ENCODE measurements around the gene CTNNAL1. TPM values are rescaled to one million over a fixed set of nuclear protein-coding genes. Genes with fewer than 3 reads are reported as not detected.
"Not testable (repeated sequence)": the region's sequence is repeated elsewhere in the genome, so short reads cannot be mapped to it uniquely, and the experiment has no call there.

CTNNAL1 gene
- polyA plus RNA-seq, 1 donor from 2014 or later: 24.7 TPM

- Histone ChIP-seq H4K20me1 (ENCODE audit: insufficient read depth) (no peaks in the 10 kb centered on the region), H3K4me3 (ENCODE audit: low read length) (no peak overlapping the region), H3K9me2 (ENCODE audit: insufficient read depth, low read length) (no peaks in the 10 kb centered on the region), H3K27ac (ENCODE audit: low read length) (no peak overlapping the region), H3K79me2 (replicated peaks; ENCODE audit: insufficient read depth, low read length) (no peaks in the 10 kb centered on the region), H3K9ac (ENCODE audit: low read length) (no peak overlapping the region), H3K27me3 (ENCODE audit: insufficient read depth, low read depth, low read length) (no peaks in the 10 kb centered on the region), H3F3A (ENCODE audit: insufficient read depth, low read length, poor library complexity, severe bottlenecking) (no peaks in the 10 kb centered on the region), H3K4me2 (ENCODE audit: low read length) (no peak overlapping the region), H2AFZ (ENCODE audit: low read depth, low read length) (no peak overlapping the region), H3K36me3 (ENCODE audit: insufficient read depth, low read length) (no peaks in the 10 kb centered on the region), H3K9me3 (ENCODE audit: low read length) (no peaks in the 10 kb centered on the region)
- TF ChIP-seq EP300 (conservative IDR thresholded peaks at IDR 0.05; ENCODE audit: poor library complexity, severe bottlenecking) (no peak), TAF1 (IDR thresholded peaks at IDR 0.05; ENCODE audit: low read depth) (no peak), RAD21 (conservative IDR thresholded peaks at IDR 0.05) (no peak), CTCF (IDR thresholded peaks at IDR 0.05; ENCODE audit: poor library complexity, severe bottlenecking) (no peak), EZH2 (IDR thresholded peaks at IDR 0.05; ENCODE audit: borderline replicate concordance, insufficient read depth, low read length, poor library complexity, severe bottlenecking) (no peak), MXI1 (conservative IDR thresholded peaks at IDR 0.05; ENCODE audit: poor library complexity, severe bottlenecking) (no peak), SMC3 (conservative IDR thresholded peaks at IDR 0.05; ENCODE audit: poor library complexity) (no peak), POLR2AphosphoS5 (IDR thresholded peaks at IDR 0.05) (no peak)
- TF ChIP-seq, protein P1, sequence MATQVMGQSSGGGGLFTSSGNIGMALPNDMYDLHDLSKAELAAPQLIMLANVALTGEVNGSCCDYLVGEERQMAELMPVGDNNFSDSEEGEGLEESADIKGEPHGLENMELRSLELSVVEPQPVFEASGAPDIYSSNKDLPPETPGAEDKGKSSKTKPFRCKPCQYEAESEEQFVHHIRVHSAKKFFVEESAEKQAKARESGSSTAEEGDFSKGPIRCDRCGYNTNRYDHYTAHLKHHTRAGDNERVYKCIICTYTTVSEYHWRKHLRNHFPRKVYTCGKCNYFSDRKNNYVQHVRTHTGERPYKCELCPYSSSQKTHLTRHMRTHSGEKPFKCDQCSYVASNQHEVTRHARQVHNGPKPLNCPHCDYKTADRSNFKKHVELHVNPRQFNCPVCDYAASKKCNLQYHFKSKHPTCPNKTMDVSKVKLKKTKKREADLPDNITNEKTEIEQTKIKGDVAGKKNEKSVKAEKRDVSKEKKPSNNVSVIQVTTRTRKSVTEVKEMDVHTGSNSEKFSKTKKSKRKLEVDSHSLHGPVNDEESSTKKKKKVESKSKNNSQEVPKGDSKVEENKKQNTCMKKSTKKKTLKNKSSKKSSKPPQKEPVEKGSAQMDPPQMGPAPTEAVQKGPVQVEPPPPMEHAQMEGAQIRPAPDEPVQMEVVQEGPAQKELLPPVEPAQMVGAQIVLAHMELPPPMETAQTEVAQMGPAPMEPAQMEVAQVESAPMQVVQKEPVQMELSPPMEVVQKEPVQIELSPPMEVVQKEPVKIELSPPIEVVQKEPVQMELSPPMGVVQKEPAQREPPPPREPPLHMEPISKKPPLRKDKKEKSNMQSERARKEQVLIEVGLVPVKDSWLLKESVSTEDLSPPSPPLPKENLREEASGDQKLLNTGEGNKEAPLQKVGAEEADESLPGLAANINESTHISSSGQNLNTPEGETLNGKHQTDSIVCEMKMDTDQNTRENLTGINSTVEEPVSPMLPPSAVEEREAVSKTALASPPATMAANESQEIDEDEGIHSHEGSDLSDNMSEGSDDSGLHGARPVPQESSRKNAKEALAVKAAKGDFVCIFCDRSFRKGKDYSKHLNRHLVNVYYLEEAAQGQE (IDR thresholded peaks at IDR 0.05; ENCODE audit: borderline replicate concordance): no peak
Observed at GRCh38 chr9:108972626-108973209, 40.6 kb downstream of the CTNNAL1 start.

GRCh38 chr9:108972186-108972585, 41.1 kb downstream of the CTNNAL1 start:
- H4K20me1 ChIP-seq (ENCODE audit: insufficient read depth): no peaks in the 10 kb centered on the region
- H3K36me3 ChIP-seq (ENCODE audit: insufficient read depth, low read length): no peaks in the 10 kb centered on the region
- H3K27ac ChIP-seq (ENCODE audit: low read length): no peak overlapping the region
- no peaks in the 10 kb centered on the region for H3K9me3 ChIP-seq (ENCODE audit: low read length)
- H3K9me2 ChIP-seq (ENCODE audit: insufficient read depth, low read length): no peaks in the 10 kb centered on the region
- no peak overlapping the region for H3K9ac ChIP-seq (ENCODE audit: low read length)
- no peaks in the 10 kb centered on the region for H3K79me2 ChIP-seq (replicated peaks; ENCODE audit: insufficient read depth, low read length)
- TF ChIP-seq, protein P1 (IDR thresholded peaks at IDR 0.05; ENCODE audit: borderline replicate concordance): no peak
- TF ChIP-seq EZH2 (IDR thresholded peaks at IDR 0.05; ENCODE audit: borderline replicate concordance, insufficient read depth, low read length, poor library complexity, severe bottlenecking) (no peak), MXI1 (conservative IDR thresholded peaks at IDR 0.05; ENCODE audit: poor library complexity, severe bottlenecking) (no peak), SMC3 (conservative IDR thresholded peaks at IDR 0.05; ENCODE audit: poor library complexity) (no peak), TAF1 (IDR thresholded peaks at IDR 0.05; ENCODE audit: low read depth) (no peak), POLR2AphosphoS5 (IDR thresholded peaks at IDR 0.05) (no peak), EP300 (conservative IDR thresholded peaks at IDR 0.05; ENCODE audit: poor library complexity, severe bottlenecking) (no peak), CTCF (IDR thresholded peaks at IDR 0.05; ENCODE audit: poor library complexity, severe bottlenecking) (no peak), RAD21 (conservative IDR thresholded peaks at IDR 0.05) (no peak)
- H2AFZ ChIP-seq (ENCODE audit: low read depth, low read length): no peak overlapping the region
- H3F3A ChIP-seq (ENCODE audit: insufficient read depth, low read length, poor library complexity, severe bottlenecking): no peaks in the 10 kb centered on the region
- no peak overlapping the region for H3K4me2 ChIP-seq (ENCODE audit: low read length)
- H3K27me3 ChIP-seq (ENCODE audit: insufficient read depth, low read depth, low read length): no peaks in the 10 kb centered on the region
- no peak overlapping the region for H3K4me3 ChIP-seq (ENCODE audit: low read length)

DNA sequence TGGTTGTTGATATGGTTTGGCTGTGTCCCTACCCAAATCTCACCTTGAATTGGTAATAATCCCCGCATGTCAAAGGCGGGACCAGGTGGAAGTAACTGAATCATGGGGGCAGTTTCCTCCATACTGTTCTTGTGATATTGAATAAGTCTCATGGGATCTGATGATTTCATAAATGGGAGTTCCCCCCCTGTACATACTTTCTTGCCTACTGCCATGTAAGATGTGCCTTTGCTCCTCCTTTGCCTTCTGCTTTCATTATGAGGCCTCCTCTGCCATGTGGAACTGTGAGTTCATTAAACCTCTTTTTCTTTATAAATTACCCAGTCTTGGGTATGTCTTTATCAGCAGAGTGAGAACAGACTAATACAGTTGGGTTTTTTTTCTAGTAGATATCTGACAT, 41.9 kb downstream of the CTNNAL1 start:
- not testable (repeated sequence) for H3K27ac ChIP-seq (ENCODE audit: low read length); H3K9ac ChIP-seq (ENCODE audit: low read length); H3K4me2 ChIP-seq (ENCODE audit: low read length); H3K36me3 ChIP-seq (ENCODE audit: insufficient read depth, low read length); H2AFZ ChIP-seq (ENCODE audit: low read depth, low read length); H3K79me2 ChIP-seq (replicated peaks; ENCODE audit: insufficient read depth, low read length); H4K20me1 ChIP-seq (ENCODE audit: insufficient read depth); H3K27me3 ChIP-seq (ENCODE audit: insufficient read depth, low read depth, low read length); H3F3A ChIP-seq (ENCODE audit: insufficient read depth, low read length, poor library complexity, severe bottlenecking); H3K4me3 ChIP-seq (ENCODE audit: low read length); H3K9me2 ChIP-seq (ENCODE audit: insufficient read depth, low read length); H3K9me3 ChIP-seq (ENCODE audit: low read length)
